GM06990 (cell line): ENCODE results near the gene ARHGAP33.
"Not testable (repeated sequence)": the region's sequence is repeated elsewhere in the genome, so short reads cannot be mapped to it uniquely, and the experiment has no call there.

Experiments used
- DNase-seq: peaks from one replicate; pipeline ENCODE4 v3.0.0-alpha.2; 2011; ENCODE audit not compliant: insufficient read length; ENCODE audit errors: extremely low read depth
- H3K27me3 ChIP-seq: replicated peaks from 2 replicates; pipeline ENCODE4 v1.6.0; 2011; ENCODE audit warnings: low read length; ENCODE audit not compliant: control insufficient read depth, insufficient read depth
- H3K36me3 ChIP-seq: 2 replicates; pipeline ENCODE4 v1.5.1; 2011; ENCODE audit warnings: low read length; ENCODE audit not compliant: control insufficient read depth, insufficient read depth
- H3K4me3 ChIP-seq: replicated peaks from 2 replicates; pipeline ENCODE4 v1.5.1; 2011; ENCODE audit warnings: low read depth, mild to moderate bottlenecking, control low read depth, low read length
- CTCF ChIP-seq: IDR thresholded peaks from 2 replicates; pipeline ENCODE4 v1.5.1; 2011; ENCODE audit warnings: low read length, control low read depth, mild to moderate bottlenecking, inconsistent platforms; ENCODE audit not compliant: insufficient read depth, poor library complexity, severe bottlenecking

Gene ARHGAP33

GRCh38 chr19:35793381-35794165 is 18.2 kb downstream of the ARHGAP33 start:
- Histone ChIP-seq H3K4me3 (no peak overlapping the region), H3K36me3 (no peaks in the 10 kb centered on the region), H3K27me3 (no peaks in the 10 kb centered on the region; the same call in 1 of the 2 replicates)
- no peak for DNase-seq
- no peak for TF ChIP-seq CTCF

GRCh38 chr19:35795564-35795963 is 20.2 kb downstream of the ARHGAP33 start:
- H3K36me3 ChIP-seq, H3K27me3 ChIP-seq, DNase-seq, H3K4me3 ChIP-seq: not testable (repeated sequence)

GRCh38 chr19:35796645-35797542 is 21.5 kb downstream of the ARHGAP33 start:
- DNase-seq, result no peak
- H3K4me3 ChIP-seq, result no peak overlapping the region
- H3K27me3 ChIP-seq, result no peaks in the 10 kb centered on the region; the same call in 1 of the 2 replicates
- no peak for TF ChIP-seq CTCF
- no peaks in the 10 kb centered on the region for H3K36me3 ChIP-seq

- no peaks in the 10 kb centered on the region for H3K36me3 ChIP-seq
- TF ChIP-seq CTCF, result no peak
- no peak overlapping the region for H3K4me3 ChIP-seq
- DNase-seq, result no peak
- H3K27me3 ChIP-seq, result no peaks in the 10 kb centered on the region; the same call in 1 of the 2 replicates
Observed at GRCh38 chr19:35797663-35798062, 22.3 kb downstream of the ARHGAP33 start.

- no peaks in the 10 kb centered on the region for H3K36me3 ChIP-seq
- no peak for DNase-seq
- H3K27me3 ChIP-seq, result no peaks in the 10 kb centered on the region; the same call in 1 of the 2 replicates
- H3K4me3 ChIP-seq, result no peak overlapping the region
- no peak for TF ChIP-seq CTCF
Observed at GRCh38 chr19:35801828-35802227, 26.5 kb downstream of the ARHGAP33 start.

- DNase-seq, result no peak
- H3K4me3 ChIP-seq, result no peak overlapping the region
Observed at GRCh38 chr19:35805526-35806102, 30.2 kb downstream of the ARHGAP33 start.

More at GRCh38 chr19:35805526-35806102, 30.2 kb downstream of the ARHGAP33 start:
- H3K36me3 ChIP-seq, result no peaks in the 10 kb centered on the region
- TF ChIP-seq CTCF, result no peak
- no peaks in the 10 kb centered on the region; the same call in 1 of the 2 replicates for H3K27me3 ChIP-seq
